HL-60/S4 (cell line): ENCODE data around the gene USP48.

Source experiments
- in situ Hi-C: fragments of 300-500 bp; cut with MboI; formaldehyde crosslinking; loops from 2 replicates; pipeline ENCODE4 v1.14.3; 2022; ENCODE audit warnings: low sequenced_read_pairs

USP48 gene

DNA sequence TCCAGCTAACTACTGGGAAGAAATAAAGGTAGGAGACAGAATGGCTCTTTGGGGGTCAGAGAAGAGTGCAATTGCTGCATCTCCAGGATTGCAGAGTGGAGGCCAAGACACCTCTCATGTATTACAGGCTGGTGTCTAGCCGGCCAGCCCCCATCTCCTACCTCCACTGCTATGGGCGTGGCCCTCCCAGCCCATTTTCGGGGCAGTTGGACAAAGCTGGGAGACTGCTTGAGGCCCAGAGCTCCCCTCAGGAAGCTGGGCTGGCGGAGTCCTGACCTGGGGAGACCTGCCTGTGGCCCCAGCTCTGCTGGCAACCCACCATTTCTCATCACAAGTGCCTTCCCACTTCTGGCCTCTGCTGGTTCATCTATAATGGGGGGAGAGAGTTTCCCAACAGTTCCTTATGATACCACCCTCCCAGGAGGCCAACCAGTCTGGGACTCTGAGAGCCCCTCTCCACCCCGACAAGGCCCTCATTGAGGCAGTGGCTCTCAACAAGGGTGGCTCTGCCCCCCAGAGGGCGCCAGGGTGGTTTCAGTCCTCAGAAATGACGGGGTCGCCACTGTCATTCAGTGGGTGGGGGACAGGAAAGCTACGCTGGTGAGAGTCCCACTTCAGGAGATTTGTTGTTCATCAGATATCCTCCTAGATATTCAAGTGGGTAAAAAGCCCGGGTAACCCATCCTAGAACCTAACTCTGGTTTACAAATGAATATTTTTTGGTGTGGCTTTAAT, 125.3 kb downstream of the USP48 start:
- in situ Hi-C loops: loop anchor here (25.0 kb wide), 1 partner anchor 305 kb away; no protein-coding TSS in a partner anchor

GRCh38 chr1:21655748-21656147, 127.2 kb downstream of the USP48 start:
- in situ Hi-C loops: loop anchor here (25.0 kb wide), 1 partner anchor 307 kb away; no protein-coding TSS in a partner anchor

DNA sequence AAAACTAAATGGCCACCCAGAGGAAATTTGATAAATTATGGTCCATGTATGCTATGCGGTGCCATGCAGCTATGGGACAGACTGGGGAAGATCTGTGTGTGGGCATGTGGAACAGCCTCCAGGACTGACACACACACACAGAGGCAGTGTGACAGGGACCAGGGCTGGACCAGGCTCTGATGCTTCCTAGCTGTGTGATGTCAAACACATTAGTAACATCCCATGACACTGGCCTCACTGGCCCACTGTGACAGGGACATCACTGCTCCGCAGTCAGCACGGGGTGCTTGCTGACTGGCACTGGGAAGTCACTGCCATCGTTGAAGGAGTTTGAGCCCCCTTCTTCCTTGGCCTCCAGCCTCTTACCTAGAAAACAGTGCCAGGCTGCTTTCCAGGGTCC, 127.7 kb downstream of the USP48 start:
- in situ Hi-C loops: loop anchor here (25.0 kb wide), 1 partner anchor 307 kb away; no protein-coding TSS in a partner anchor

DNA sequence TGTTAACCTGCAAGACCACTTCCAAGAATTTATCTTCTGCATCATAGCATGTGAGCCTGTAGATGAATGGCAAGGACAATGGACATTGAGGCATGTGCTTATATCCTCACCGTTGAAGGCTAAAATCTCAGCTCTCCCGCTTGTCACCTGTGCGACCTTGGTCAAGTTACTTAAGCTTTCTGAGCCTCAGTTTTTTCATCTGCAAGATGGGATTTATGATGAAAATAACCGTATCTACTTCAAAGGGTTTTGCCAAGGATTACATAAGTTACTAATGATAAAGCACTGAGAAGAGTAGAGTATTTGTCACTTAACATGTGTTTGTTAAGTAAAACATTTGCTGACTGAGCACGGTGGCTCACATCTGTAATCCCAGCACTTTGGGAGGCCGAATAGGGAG, 128.7 kb downstream of the USP48 start:
- in situ Hi-C loops: loop anchor here (25.0 kb wide), 1 partner anchor 308 kb away; no protein-coding TSS in a partner anchor

DNA sequence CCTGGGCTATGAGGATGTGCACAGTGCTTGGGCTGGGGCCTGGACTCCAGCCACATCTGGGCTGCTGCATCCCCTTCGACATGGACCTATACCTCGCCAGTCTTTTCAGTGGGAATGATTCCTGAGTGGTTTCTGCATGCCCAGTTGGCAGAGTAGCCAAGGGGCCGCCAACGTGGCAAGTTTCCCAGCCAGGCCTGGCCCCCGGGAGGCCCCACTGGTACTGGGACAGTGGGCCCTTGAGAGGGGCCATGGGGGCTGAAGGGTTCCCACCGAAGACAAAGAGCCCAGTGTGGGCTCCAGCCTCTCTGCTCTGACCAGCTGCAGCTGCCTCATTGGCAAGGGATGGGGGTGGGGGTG, 129.2 kb downstream of the USP48 start:
- in situ Hi-C loops: loop anchor here (25.0 kb wide), 1 partner anchor 309 kb away; no protein-coding TSS in a partner anchor

DNA sequence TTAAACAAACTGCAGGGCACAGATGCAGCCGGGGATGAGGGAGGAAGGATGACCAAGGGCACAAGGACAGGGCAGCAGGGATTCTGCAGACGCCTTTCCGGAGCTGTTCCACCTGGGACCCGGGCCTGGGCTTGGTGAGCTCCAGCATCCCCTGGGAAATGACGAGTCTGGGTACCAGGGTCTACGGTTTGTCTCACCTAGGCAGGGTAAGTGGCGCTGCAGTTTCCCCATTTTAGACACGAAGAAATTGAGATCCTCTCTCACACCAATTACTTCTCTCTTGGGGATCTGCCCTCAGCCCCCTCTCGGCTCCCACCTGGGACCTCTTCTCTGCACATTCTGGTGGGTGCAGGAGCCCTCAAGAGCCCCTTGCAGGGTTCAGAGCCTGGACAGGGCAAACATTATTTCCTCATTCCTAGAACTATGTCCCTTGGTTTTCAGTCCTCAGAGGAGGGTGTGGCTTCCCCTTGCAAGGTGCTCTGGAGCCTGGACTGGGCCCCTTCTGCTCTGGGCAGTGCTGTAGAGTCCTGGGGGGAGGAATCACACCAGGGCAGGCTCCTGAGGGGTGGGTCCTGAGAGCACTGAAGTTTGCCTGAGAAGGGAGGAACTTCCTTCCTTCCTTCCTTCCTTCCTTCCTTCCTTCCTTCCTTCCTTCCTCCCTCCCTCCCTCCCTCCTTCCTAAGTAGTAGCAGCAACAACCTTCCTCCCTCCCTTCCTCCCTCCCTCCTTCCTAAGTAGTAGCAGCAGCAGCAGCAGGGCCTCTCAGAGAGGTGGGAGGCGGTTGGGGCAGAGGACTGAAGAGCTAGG, 129.8 kb downstream of the USP48 start:
- in situ Hi-C loops: loop anchor here (25.0 kb wide), 1 partner anchor 309 kb away; no protein-coding TSS in a partner anchor

DNA sequence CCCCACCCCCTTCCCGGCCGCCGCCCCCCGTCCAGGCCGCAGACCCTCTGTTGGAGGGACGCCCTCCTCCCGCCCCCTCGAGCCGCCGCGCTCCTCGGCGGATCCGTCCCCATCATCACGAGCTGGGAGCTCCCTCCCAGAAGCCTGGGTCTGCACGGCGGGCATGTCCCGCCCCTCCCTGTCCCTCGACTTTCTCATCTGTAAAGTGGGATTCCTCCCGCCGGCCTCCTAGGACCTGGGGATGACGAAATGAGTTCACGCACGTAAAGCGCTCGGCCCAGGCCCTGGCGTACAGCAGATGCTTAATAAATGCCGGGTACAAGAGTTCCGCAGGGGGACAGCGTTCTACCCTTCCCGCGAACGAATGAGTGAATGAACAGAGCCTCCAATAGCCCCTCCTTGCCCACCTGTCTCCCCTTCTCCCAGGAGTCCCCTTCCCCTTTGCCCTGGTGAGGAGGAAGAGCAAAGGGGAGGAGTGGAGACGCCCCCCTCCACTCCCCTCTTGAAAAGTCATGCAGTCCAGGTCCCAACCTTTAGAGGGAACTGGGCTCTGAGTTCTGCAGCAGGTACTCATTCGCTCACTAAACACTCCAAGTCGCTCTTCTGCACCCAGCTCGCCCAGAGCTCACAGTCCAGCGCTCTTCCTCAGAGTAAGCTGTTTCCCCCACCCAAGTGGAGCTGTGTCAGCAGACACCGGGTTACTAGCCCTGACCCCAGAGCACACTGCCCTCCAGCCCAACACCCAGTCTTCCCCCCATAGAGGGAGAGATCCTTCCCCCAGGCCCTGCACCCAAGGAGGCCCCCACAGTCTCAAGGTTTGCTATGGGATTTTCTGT, 130.6 kb downstream of the USP48 start:
- in situ Hi-C loops: loop anchor here (25.0 kb wide), 1 partner anchor 310 kb away; no protein-coding TSS in a partner anchor

- in situ Hi-C loops: loop anchor here (25.0 kb wide), 1 partner anchor 311 kb away; no protein-coding TSS in a partner anchor
Observed at GRCh38 chr1:21651214-21652042, 131.5 kb downstream of the USP48 start.

DNA sequence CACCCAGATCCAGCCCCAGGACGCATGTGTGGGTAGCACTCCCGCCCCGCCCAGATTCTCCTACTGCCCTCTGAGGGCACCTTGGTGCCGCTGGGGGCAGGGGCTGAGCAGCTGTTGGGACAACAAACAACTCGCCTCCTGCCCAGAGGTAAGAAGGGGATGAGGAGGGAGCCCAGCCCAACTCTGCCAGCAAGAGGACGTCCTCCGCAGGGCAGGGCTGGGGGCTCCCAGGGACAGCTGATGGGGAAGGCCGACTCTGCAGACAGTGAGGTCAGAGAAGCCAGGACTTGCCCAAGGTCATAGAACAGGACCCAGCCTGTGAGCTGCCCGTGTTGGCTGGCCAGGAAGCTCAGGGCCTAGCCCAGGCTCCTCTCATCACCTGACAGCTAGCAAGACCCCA, 132.5 kb downstream of the USP48 start:
- in situ Hi-C loops: loop anchor here (25.0 kb wide), 1 partner anchor 312 kb away; no protein-coding TSS in a partner anchor

GRCh38 chr1:21649315-21649714, 133.6 kb downstream of the USP48 start:
- in situ Hi-C loops: no loop called here

GRCh38 chr1:21648791-21649190, 134.2 kb downstream of the USP48 start:
- in situ Hi-C loops: no loop called here

- in situ Hi-C loops: no loop called here
Observed at GRCh38 chr1:21648352-21648730, 134.6 kb downstream of the USP48 start.

- in situ Hi-C loops: no loop called here
Observed at GRCh38 chr1:21647431-21648351, 135.3 kb downstream of the USP48 start.

DNA sequence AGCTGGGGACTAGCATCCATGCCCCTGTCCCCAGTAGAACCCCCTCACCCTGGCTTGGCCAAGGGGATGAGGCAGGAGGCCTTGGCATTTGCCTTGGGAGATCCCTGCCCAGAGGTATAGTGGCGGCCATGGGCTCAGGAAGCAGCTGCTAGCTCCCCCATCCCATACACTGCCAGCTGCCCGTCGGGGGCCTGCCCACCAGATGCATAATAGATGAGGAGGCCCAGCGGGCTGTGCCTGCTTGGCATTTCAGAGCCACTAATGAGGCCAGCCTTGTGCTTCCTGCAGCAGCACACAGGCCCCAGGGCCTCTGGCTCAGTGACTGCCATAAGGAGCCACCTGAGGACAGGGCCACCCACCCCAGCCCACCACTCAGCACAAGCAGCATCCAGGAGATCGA, 137.4 kb downstream of the USP48 start:
- in situ Hi-C loops: no loop called here

GRCh38 chr1:21644906-21645305, 138.0 kb downstream of the USP48 start:
- in situ Hi-C loops: no loop called here

DNA sequence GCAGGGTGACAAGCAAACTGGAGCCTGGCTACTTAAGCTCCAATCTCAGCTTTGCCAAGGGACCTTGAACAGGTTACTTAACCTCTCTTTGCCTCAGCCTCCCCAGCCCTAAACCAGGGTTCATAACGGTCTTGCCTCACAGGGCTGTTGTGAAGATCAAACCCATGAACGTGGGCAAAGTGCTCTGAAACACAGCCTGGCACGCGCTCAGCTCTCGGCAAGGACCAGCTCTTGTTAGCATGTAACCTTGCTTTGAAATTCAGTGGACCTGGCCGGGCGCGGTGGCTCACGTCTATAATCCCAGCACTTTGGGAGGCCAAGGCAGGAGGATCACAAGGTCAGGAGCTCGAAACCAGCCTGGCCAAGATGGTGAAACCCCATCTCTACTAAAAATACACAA, 138.6 kb downstream of the USP48 start:
- in situ Hi-C loops: no loop called here

GRCh38 chr1:21643624-21644023, 139.3 kb downstream of the USP48 start:
- in situ Hi-C loops: no loop called here

DNA sequence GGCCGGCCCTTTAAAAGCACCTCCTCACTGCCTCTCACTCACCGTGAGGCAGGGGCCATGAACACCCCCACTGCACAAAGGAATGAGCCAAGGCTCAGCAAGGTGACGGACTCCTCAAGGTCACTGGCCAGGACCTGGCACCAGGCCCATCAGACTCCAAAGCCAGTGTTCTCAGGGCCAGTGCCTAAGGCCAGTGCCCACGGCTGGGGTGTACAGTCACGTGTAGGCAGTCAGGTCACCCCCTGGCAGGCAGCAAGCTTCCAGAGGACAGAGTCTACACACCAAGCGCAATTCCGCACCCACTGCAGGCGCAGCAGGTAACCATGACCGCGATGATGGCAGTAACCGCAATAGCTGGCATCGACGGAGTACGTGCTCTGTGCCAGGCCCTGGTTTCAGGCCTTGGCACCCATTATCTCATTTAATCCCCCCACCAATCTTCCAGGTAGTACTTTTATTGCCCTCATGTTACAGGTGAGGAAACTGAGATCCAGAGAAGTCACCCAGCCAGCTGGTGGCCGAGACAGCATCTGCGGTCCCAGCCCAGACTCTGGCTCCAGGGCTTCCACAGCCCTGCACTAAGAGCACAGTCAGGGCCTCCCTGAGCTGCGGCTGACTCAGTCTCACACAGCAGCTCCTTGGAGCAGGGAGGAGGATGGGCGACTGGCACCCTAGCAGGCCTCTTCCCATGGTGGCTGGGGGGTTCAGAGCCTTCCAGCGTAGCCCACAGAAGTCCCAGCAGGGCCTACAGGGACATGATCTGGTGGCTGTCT, 140.8 kb downstream of the USP48 start:
- in situ Hi-C loops: no loop called here
